T follicular helper cell (primary cell): Measurements from ENCODE around the gene CLCN3.
"Not testable (repeated sequence)": the region's sequence is repeated elsewhere in the genome, so short reads cannot be mapped to it uniquely, and the experiment has no call there.

Experiments
- DNase-seq: peaks from one replicate; pipeline ENCODE4 v3.0.0-alpha.2; 2020; ENCODE audit warnings: low read depth
- total RNA-seq, 2 experiments: gene quantifications; one replicate each; lab custom pipeline; 2026; lab: John Stamatoyannopoulos, UW

Gene CLCN3
- 82.7 to 169 reads per million in 2 experiments for total RNA-seq

DNA sequence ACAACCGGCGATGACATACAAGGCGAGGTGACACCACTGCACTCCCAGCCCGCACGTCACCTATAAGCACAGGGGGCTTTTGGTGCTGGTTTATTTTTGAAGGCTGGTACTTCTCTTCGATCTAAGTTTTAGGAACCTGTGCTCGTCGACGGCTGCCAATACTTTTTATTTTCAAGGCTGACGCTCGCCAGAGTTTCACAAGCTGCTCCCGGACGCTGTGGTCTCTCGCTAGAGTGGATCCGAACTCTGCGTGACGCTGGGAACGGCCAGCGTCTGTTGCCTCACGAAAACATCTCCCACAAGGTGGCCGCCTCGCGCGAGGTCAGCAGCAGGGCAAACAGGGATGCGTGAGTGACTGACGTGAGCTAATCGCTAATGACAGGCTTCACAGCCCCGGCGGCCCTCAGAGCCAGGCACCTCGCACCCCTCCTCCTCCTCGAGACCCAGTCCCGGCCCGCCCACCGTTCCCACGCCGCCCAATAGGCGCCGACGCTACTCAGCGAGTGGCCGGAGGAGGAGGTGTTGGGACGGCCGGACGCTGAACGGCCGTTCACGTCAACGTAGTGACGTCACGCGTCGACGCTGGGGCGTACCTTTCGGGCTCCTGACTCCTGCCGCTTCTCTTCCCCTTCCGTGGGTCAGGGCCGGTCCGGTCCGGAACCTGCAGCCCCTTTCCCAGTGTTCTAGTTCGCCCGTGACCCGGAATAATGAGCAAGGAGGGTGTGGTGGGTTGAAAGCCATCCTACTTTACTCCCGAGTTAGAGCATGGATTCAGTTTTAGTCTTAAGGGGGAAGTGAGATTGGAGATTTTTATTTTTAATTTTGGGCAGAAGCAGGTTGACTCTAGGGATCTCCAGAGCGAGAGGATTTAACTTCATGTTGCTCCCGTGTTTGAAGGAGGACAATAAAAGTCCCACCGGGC is at the start of gene CLCN3:
Gene CLCN3 (plus strand): TSS at position 621 of the 922 bp plus-strand sequence. CDS start 15,351 bp downstream, outside the sequence.
- peak; percentile 64 for DNase-seq

- not testable (repeated sequence) for DNase-seq
These were observed 49.4 kb upstream of the CLCN3 start for GRCh38 chr4:169571012-169571411.

DNA sequence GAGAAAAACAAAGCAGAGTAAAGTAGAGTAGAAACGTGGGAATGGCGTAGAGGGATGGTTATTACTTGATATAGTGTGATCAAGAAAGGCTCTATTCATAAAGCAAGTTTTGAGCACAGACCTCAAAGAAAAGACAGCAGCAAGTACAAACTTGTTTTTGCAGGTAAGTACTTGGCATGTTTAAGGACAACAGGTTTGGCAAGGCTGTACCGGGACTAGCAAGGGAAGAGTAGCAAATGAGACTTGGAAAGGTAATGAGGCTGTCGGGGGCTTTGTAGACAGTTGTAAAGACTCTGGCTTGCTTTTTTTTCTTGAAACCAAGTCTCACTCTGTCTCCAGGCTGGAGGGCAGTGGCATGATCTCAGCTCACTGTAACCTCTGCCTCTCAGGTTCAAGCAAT is 48.9 kb upstream of the CLCN3 start:
- DNase-seq = no peak

- no peak for DNase-seq
These were observed 46.5 kb upstream of the CLCN3 start for GRCh38 chr4:169573889-169574288.

GRCh38 chr4:169582203-169582602 is 38.2 kb upstream of the CLCN3 start:
- no peak for DNase-seq

GRCh38 chr4:169582706-169583105 is 37.7 kb upstream of the CLCN3 start:
- DNase-seq = no peak

DNA sequence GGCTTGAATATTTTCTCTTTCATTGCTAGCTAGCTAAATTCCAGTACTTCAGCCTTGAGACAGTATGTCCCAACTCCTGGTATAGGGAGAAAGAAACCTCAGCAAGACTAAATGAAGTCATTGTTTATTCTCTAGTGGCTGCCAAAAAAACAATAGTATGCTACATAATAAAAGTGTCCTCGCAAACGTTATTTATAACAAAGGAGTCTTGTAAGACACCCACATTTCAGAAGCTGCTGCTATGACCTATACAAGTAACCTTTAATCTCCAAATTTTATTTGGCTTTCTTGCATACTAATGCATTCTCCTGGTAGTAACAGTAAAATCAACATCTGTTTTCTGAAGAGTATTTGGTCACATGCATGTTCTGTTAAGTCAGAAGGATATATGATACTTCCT is 36.8 kb upstream of the CLCN3 start:
- no peak for DNase-seq

GRCh38 chr4:169593050-169593560 is 27.3 kb upstream of the CLCN3 start:
- no peak for DNase-seq

- no peak for DNase-seq
These were observed 25.7 kb upstream of the CLCN3 start for GRCh38 chr4:169594560-169595195.

DNA sequence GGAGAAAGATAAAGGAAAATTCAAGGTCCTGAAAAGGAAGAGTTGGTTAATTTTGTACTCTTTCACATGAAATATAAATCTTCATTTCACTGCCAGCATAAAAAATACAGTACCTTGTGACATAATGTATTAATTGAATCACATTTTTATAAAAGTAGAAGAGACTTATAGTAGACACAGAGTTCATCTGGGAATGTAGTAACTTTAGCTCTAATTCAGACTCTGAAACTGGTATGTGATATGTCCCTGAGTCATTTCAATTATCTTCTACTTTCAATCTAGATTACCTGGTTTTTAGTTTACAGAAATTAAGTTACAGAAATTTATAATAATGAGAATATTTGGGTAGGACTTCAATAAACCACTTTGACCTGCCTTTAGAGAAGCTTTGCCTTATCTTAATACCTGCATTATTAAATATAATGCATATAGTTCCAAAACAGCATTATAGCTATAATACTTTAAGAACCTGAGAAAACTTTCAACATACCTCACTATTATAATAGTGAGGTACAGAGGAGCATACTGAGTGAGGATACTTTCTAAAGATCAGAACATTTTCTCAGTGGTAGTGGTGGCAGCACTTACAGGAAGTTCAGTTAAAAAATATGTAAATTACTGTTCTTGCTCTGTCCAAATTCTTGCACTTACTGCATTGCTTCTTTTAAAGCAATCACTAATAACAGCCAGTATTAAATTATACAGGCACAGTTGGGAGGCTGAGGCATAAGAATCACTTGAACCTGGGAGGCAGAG is 19.2 kb upstream of the CLCN3 start:
- no peak for DNase-seq

GRCh38 chr4:169603312-169603711 is 17.1 kb upstream of the CLCN3 start:
- no peak for DNase-seq

- no peak for DNase-seq
These were observed 16.1 kb upstream of the CLCN3 start for GRCh38 chr4:169604131-169604900.

DNA sequence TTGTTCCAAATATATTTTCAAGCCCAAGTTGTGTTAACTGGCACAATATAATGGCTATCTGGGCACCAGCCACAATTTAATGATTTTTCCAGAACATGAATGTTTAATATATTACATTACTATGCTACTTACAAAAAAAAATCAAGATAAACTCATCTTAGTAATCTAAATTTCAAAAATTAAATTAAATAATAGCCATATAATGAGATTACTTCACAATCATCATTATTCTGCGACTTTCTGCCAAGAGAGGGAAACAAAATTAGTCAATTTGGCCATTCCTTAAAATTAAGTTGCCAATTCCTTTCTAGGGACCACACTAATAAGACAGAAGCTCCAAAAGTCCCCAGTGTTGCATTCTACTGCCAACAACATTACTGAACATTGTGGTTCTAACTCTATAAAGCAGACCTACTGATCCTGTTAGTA is 15.5 kb upstream of the CLCN3 start:
- DNase-seq = no peak

- DNase-seq = no peak
These were observed 9.2 kb upstream of the CLCN3 start for GRCh38 chr4:169611157-169611556.

GRCh38 chr4:169611991-169612870 is 8.1 kb upstream of the CLCN3 start, which contains the start of gene NEK1:
Gene NEK1, minus strand, starts transcription at chr4:169612583. Its CDS starts 9,953 bp downstream, at chr4:169602630.
- peak; percentile 82 for DNase-seq

DNA sequence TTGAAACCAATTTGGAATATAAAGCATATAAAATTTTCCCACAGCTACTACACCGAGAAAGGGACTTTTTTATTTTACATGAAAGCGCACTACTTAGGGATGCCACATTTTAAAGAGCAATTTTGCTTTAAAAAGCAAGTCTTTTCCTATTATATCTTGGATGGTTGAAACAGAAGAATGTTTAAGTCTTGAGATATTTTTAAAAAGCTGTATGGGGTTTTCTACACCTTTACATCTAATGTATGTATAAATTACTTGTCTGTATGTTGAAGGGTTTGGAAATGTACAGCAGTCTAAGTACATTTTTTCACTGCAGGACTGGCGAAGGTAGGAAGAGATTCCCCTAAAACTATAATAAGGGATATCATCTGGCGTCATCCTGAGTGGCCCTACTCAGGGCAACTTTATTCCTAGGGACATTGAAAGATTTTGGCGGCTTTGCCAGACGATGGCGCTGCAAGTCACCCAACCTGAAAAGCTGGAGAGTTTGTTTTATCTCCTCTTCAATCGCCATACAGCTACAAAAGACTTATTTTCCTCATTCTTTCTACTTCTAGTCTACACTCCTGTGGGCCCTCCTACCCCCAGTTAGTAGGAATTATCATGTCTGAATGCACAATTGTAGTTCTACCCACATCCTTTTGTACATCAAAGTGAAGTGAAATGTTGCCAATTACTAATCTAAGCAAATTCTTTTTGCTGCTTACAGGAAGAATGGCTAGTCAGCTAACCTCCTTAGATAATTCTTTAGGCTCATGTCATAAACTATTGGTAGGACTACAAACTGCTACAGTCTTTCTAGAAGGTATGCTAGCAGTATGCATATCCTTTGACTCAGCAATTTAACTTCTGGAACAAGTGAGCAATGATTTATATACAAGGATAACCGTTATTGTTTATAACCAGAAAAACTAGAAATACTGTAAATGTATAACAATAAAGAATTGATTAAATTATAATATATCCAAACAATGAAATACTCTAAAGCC is 7.2 kb upstream of the CLCN3 start:
- peak; percentile 55 for DNase-seq

GRCh38 chr4:169615467-169616106 is 4.8 kb upstream of the CLCN3 start:
- no peak for DNase-seq

DNA sequence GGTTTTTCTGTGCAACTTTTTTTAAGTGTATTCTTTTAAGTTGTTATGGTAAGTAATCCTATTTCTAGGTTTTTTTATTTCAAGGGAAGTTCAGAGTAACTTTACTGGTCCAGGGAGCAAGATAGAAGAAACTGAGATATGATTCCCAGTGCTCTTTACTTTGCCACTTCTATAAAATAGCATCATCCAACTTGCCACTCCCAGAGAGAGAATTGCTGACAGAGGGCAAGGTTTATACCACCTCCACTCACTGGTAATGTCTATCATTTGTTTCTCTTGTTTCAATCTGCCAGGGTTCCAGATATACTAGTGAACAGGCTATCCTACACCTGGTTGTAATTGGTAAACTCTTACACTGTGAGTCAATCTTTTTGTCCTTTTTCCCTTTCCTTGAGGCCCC is 3.5 kb upstream of the CLCN3 start:
- DNase-seq = no peak
